ENCODE data around the gene VTN. TPM values are rescaled to one million over a fixed set of nuclear protein-coding genes. Genes with fewer than 3 reads are reported as not detected.
A peak's percentile ranks its signal among the peaks of the same experiment; 100 is the strongest.

VTN gene
- total RNA-seq (ENCODE audit: unreplicated experiment), result 0.25 TPM
- long read RNA-seq, result 0 reads

DNA sequence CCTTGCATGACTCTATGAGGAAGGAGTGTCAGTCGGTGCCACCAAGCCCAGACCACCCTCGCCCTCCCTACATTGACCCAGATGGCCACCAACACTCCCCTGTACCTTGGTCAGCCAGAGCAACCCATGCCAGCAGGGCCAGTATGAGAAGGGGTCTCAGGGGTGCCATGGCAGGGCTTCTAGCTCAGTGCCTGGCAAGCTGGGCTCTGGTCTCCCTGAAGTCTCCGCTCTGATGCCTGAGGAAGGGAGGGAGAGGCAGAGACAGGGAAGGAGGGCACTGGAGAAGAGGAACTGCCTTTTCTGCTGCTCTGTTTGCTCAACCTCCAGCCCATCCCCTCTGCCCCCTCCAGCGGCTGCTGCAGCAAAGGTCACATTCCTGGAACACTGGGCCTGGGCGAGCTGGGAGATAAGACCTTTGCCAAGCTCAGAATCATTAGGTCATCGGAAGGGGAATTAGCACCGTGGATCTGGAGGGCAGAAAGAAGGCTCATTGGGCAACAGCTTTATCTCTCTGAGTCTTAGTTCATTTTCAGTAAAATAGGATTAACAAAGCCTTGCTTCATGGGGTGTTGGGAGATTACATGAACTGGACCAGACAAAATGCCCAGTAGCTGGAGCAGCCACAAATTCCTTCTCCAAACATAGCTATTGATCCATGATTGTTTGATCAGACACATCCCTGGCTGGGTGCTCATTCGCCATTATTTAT, at the start of gene VTN:
Gene VTN, minus strand, starts transcription at position 273 of the 709 bp plus-strand sequence. Its CDS starts 104 bp downstream, at position 169.
- Mint-ChIP-seq H3K36me3 (ENCODE audit: unreplicated experiment) (peaks cover 4% of the 10 kb centered on the region), H3K4me3 (ENCODE audit: unreplicated experiment) (peak within 1 kb of the TSS; percentile 83), H3K27me3 (ENCODE audit: unreplicated experiment) (peaks cover 20% of the 10 kb centered on the region), H3K4me1 (ENCODE audit: low read depth, unreplicated experiment) (peaks cover 17% of the 10 kb centered on the region), H3K9me3 (ENCODE audit: unreplicated experiment) (peaks cover 16% of the 10 kb centered on the region), H3K27ac (ENCODE audit: unreplicated experiment) (peak within 1 kb of the TSS; percentile 81)
- TF ChIP-seq CTCF (IDR thresholded peaks at IDR 0.05; ENCODE audit: partially characterized antibody, unreplicated experiment), result no peak
- DNase-seq, result peak; percentile 33

DNA sequence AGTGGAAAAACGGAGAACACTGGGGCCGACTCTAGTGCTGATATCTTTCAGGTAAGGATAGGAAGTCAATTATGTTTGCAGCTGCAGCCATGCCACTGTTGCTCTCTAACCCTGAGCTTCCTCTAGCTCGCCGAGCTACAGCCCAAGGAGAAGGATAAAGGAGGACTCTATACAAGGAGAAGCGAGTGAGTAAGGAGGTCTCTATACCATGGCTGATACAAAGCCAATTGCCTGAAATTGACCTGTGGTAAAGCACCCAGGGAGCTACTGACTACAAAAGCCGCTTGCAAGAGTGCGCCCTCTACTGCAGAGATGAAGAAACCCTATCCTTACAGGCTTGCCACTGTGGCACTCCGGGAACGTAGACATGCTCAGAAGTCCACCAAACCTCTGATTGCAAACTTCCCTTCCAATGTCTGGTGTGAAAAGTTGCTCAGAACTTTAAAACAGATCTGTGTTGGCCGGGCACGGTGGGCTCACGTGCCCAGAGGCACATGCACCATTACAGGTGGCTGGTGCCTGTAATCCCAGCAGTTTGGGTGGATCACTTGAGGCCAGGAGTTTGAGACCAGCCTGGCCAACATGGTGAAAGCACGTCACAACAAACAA, 46.7 kb upstream of the VTN start:
- no peaks in the 10 kb centered on the region for H3K4me1 Mint-ChIP-seq (ENCODE audit: low read depth, unreplicated experiment)
- no peaks in the 10 kb centered on the region for H3K36me3 Mint-ChIP-seq (ENCODE audit: unreplicated experiment)
- TF ChIP-seq CTCF (IDR thresholded peaks at IDR 0.05; ENCODE audit: partially characterized antibody, unreplicated experiment), result peak; percentile 74
- peaks cover 2% of the 10 kb centered on the region for H3K9me3 Mint-ChIP-seq (ENCODE audit: unreplicated experiment)
- H3K27ac Mint-ChIP-seq (ENCODE audit: unreplicated experiment), result no peak overlapping the region
- peak; percentile 67 for DNase-seq
- H3K27me3 Mint-ChIP-seq (ENCODE audit: unreplicated experiment), result no peaks in the 10 kb centered on the region
- H3K4me3 Mint-ChIP-seq (ENCODE audit: unreplicated experiment), result no peak overlapping the region

DNA sequence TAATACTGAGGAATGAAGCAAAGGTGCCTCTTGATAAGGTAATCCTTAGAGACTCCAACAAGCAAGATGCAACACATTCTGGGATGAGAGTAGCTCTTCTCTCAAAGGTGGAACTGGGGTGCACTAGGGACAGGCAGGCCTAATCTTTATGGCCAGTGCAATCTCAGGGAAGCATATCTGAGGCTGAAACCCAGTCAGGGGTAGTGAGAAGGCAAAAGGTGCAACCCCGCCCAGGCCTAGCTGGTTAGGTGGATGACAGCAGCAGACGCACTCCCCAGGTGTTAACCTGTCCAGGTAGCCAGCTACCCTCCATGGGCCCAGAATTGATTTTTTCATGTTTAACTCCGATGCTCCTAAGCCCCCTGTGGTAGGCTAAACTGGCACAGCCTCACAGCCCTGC, 45.8 kb upstream of the VTN start:
- TF ChIP-seq CTCF (IDR thresholded peaks at IDR 0.05; ENCODE audit: partially characterized antibody, unreplicated experiment), result no peak
- DNase-seq, result no peak
- H3K4me3 Mint-ChIP-seq (ENCODE audit: unreplicated experiment), result no peak overlapping the region
- no peaks in the 10 kb centered on the region for H3K36me3 Mint-ChIP-seq (ENCODE audit: unreplicated experiment)
- H3K27me3 Mint-ChIP-seq (ENCODE audit: unreplicated experiment), result no peaks in the 10 kb centered on the region
- no peaks in the 10 kb centered on the region for H3K4me1 Mint-ChIP-seq (ENCODE audit: low read depth, unreplicated experiment)
- no peak overlapping the region for H3K27ac Mint-ChIP-seq (ENCODE audit: unreplicated experiment)
- peaks cover 2% of the 10 kb centered on the region for H3K9me3 Mint-ChIP-seq (ENCODE audit: unreplicated experiment)

DNA sequence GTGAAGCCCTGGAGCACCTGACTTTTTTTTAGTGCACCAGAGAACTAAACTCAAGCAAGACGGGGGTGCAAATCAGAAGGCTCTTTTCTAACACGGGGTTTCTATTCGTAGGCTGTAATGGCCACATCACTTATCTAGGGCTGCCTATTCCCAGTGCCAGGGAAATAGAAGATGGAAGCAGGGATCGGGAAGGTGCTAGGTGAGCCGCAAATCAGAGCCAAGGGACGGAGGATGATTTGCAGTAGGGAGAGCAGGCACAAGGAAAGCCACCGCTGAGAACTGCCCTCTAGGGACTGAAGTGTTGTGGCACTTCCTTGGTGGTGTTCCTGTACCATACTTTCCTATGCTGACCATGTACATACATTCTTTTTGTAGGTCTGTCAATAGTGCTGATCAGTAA, 43.7 kb upstream of the VTN start:
- Mint-ChIP-seq H3K27ac (ENCODE audit: unreplicated experiment) (no peak overlapping the region), H3K4me1 (ENCODE audit: low read depth, unreplicated experiment) (no peaks in the 10 kb centered on the region), H3K4me3 (ENCODE audit: unreplicated experiment) (no peak overlapping the region), H3K27me3 (ENCODE audit: unreplicated experiment) (no peaks in the 10 kb centered on the region), H3K36me3 (ENCODE audit: unreplicated experiment) (no peaks in the 10 kb centered on the region), H3K9me3 (ENCODE audit: unreplicated experiment) (peaks cover 2% of the 10 kb centered on the region)
- DNase-seq, result no peak
- TF ChIP-seq CTCF (IDR thresholded peaks at IDR 0.05; ENCODE audit: partially characterized antibody, unreplicated experiment), result no peak

DNA sequence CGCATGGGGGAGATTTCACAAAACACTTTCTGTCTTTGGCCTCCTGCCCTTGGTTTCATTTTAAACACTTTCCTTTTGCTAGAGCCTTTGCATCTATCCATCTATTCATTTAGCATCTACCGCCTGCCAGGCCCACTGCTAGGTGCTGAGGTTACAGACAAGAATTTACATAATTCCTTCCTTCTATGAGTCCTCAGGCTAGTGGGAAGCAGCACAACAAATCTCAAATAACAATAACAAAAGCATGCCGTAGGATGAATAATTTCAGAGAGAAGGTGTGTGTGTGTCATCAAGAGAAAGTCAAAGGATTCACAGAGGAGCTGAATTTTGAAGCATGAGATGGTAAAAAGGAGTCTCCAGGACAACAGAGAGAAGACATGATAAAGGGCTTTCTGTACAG, 42.0 kb upstream of the VTN start:
- no peaks in the 10 kb centered on the region for H3K36me3 Mint-ChIP-seq (ENCODE audit: unreplicated experiment)
- peaks cover 4% of the 10 kb centered on the region for H3K27me3 Mint-ChIP-seq (ENCODE audit: unreplicated experiment)
- no peak for DNase-seq
- peaks cover 2% of the 10 kb centered on the region for H3K9me3 Mint-ChIP-seq (ENCODE audit: unreplicated experiment)
- H3K27ac Mint-ChIP-seq (ENCODE audit: unreplicated experiment), result no peak overlapping the region
- peaks cover 2% of the 10 kb centered on the region for H3K4me1 Mint-ChIP-seq (ENCODE audit: low read depth, unreplicated experiment)
- no peak for TF ChIP-seq CTCF (IDR thresholded peaks at IDR 0.05; ENCODE audit: partially characterized antibody, unreplicated experiment)
- no peak overlapping the region for H3K4me3 Mint-ChIP-seq (ENCODE audit: unreplicated experiment)
